T-helper 2 cell (primary cell): ENCODE results near the gene AK9.

Experiments used
- DNase-seq, 5 experiments: peaks; one replicate each; pipeline versions ENCODE4 v3.0.0 to v3.0.0-alpha.2; 2012 to 2022

The AK9 gene

GRCh38 chr6:109455437-109456110, 235.4 kb downstream of the AK9 start, which contains the start of gene MICAL1:
Gene MICAL1, minus strand, starts transcription at chr6:109455772. Its CDS starts 1,576 bp downstream, at chr6:109454196.
- DNase-seq, result peak; percentile 42 to 89 (median 78)

GRCh38 chr6:109454496-109455436, 236.2 kb downstream of the AK9 start:
- peak; percentile 38 to 92 (median 68) for DNase-seq

- no peak for DNase-seq
Measured at GRCh38 chr6:109453594-109454495, 237.2 kb downstream of the AK9 start.

- DNase-seq, result no peak
Measured at GRCh38 chr6:109453156-109453555, 237.8 kb downstream of the AK9 start.

GRCh38 chr6:109452181-109452580, 238.8 kb downstream of the AK9 start:
- DNase-seq, result no peak

- DNase-seq, result no peak
Measured at GRCh38 chr6:109451376-109451775, 239.6 kb downstream of the AK9 start.

- no peak for DNase-seq
Measured at GRCh38 chr6:109450801-109451200, 240.2 kb downstream of the AK9 start.

- peak in 2 of 5 experiments; percentile 65 to 84 for DNase-seq
Measured at GRCh38 chr6:109449795-109450673, 241.0 kb downstream of the AK9 start.

GRCh38 chr6:109449064-109449794, 241.8 kb downstream of the AK9 start:
- DNase-seq, result no peak

GRCh38 chr6:109448615-109449014, 242.4 kb downstream of the AK9 start:
- no peak for DNase-seq

- peak in 1 of 5 experiments; percentile 46 for DNase-seq
Measured at GRCh38 chr6:109447878-109448555, 243.0 kb downstream of the AK9 start.

- no peak for DNase-seq
Measured at GRCh38 chr6:109447087-109447486, 243.9 kb downstream of the AK9 start.

GRCh38 chr6:109446541-109446940, 244.5 kb downstream of the AK9 start:
- DNase-seq, result no peak

GRCh38 chr6:109446072-109446471, 244.9 kb downstream of the AK9 start:
- no peak for DNase-seq

GRCh38 chr6:109445382-109445781, 245.6 kb downstream of the AK9 start:
- no peak for DNase-seq

GRCh38 chr6:109443425-109443950, 247.5 kb downstream of the AK9 start:
- DNase-seq, result no peak
